Kidney glomerular epithelial cell (primary cell): Measurements from ENCODE around the gene CCBE1.
"Not testable (repeated sequence)": the region's sequence is repeated elsewhere in the genome, so short reads cannot be mapped to it uniquely, and the experiment has no call there.

ENCODE experiments used
- DNase-seq: peaks from one replicate; lab custom pipeline; 2025; lab: John Stamatoyannopoulos, UW

The CCBE1 gene

DNA sequence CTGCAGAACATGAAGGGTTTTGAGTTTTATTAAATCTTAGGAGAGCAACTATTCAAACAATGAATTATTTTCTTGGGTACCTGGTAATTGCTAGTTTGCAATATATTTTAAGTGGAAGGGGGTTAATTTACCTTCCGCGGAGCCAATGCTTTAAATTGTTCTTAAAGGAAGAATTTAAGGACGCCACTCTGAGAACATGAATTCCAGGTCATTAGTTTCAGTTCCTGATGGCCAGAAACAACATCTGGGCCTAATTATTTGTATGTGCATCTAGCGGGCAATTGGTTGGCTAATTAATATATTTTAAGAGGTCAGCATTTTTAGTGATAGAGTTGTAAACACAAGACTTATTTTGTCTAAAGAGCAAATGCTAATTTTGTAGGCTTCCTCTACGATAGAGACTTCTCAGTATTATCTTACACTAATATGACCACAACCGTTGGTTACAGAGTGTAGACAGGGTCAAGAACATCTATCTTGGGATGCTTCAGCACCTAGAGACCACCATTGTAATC lies 40.8 kb downstream of the CCBE1 start:
- no peak for DNase-seq

- no peak for DNase-seq
Measured at GRCh38 chr18:59655676-59656075, 41.5 kb downstream of the CCBE1 start.

- no peak for DNase-seq
Measured at GRCh38 chr18:59651071-59651470, 46.2 kb downstream of the CCBE1 start.

DNA sequence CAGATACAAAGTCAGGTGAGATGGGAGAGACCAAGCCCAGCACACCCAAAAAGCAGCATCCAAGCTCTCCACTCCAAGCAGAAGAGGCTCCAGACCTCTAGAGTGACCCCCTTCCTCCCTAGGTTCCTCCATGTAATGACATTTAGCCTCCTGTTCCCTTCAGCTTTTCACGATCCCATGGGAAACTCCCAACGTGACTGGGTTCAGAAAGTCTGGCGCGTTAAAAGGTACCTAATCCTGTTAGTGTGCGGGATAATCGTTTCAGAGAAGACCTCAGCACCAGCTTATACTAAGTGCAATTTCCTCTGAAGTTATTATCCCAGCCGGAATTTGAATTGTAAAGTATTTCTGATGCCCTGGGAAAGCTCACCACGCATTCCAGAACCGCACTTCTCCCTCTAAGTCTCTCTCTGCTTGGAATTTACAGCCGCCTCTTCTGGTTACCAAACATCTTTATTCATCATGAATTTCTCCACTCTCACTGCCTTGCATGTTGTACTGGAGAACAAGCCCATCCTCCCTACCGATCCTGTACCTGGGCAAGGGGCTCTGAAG lies 46.9 kb downstream of the CCBE1 start:
- no peak for DNase-seq

DNA sequence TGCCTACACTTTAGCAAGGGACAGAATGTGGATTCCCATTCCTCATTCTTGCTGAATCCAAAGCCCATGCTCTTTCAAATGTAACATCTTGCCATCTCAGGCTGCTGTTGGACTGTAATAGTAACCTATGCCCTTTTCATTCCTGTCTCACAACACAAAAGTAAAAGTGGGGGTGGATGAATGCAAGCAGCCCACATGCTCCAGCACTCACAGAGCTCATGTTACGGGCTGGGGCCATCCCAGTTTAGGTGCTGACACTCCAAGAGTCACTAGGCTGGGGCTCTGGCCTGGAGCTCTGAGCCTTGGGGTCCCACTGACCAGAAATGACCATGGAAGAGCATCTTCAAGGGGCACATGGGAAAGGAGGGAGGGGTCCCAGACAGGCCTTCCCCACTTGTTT lies 47.6 kb downstream of the CCBE1 start:
- no peak for DNase-seq

GRCh38 chr18:59648469-59648868 lies 48.8 kb downstream of the CCBE1 start:
- not testable (repeated sequence) for DNase-seq

DNA sequence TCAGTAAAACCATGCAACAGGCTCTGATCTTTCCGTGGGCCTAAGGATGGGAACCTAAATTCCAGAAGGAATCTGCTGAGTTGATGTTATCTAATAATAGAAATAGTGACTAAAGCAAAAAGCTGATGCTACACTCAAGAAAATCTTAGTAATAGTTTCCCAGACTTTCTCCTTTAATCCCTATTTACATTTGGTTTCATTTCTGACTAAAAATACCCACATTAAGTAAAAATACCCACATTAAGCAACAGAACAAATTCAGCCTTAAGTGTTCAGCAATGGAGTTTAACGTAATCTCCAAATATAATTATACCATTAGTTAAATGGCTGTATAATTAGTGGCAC lies 50.3 kb downstream of the CCBE1 start:
- no peak for DNase-seq

DNA sequence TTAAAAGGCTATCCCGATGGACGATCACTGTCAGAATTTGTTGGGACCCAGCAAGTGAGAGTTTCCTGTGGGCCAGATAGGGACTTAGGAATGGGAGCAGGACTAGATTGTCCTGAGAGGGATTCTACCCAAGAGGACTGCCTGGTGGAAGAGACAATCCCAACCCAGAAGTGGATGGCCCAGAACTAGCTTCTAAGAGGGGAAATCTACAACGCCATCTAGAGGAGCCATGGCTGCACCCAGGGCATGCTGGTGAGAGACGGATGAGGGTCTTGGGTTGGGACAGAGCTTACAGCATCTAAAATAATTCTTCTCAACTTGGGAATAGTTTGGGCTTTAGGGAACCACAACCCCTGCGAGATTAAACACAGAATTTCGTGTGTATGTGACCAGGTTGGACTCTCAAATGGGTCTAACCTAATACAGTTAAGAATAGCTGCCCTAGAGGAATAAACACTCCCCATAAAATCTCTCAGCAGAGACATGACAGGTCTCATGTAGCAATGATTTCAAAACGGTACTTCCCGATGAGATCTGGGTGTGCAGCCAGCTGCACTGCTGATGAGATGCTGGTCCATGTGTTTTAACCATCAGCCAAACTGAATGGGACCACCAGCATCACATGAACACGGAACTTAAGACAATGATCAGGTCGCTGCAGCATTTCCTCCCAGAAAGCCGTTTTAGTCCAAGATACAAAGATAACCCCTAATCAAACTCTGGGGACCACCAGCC lies 50.8 kb downstream of the CCBE1 start:
- no peak for DNase-seq

DNA sequence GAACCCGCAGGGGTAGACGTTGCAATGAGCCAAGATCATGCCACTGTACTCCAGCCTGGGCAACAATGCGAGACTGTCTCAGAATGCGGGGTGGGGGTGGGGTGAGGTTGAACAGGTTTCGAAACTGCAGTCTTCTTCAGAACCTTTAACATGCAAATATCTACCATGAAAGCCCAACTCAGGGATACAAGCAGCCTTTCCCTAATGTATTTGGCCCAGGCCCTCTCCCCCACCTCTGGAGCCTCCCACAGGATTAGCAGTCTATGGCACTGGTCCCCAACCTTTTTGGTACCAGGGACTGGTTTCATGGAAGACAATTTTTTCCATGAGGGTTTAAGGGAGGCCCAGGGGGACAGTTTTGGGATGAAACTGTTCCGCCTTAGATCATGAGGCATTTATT lies 53.5 kb downstream of the CCBE1 start:
- DNase-seq: no peak

DNA sequence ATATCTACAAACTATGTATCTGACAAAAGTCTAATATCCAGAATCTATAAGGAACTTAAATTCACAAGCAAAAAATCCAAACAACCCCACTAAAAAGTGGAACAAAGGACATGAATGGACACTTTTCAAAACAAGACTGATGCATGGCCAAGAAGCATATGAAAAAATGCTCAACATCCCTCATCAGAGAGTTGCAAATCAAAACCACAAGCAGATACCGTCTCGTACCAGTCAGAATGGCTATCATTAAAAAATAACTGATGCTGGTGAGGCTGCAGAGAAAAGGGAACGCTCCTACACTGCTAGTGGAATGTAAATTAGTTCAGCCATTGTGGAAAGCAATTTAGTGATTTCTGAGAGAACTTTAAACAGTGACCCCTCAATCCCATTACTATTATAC lies 56.5 kb downstream of the CCBE1 start:
- DNase-seq: no peak

- DNase-seq: no peak
Measured at GRCh38 chr18:59639821-59640220, 57.4 kb downstream of the CCBE1 start.

DNA sequence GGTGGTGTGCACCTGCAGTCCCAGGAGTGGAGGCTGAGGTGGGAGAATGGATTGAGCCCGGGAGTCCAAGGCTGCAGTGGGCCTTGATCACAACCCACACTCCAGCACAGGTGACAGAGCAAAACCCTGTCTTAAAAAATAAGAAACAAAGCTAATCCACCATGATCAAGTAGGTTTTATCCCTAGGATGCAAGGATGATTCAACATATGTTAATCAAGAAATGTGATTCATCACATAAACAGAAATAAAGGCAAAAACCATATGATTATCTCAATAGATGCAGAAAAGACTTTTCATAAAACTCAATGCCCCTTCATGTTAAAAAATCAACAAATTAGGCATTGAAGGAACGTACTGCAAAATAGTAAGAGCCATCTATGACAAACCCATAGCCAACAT lies 58.1 kb downstream of the CCBE1 start:
- no peak for DNase-seq

DNA sequence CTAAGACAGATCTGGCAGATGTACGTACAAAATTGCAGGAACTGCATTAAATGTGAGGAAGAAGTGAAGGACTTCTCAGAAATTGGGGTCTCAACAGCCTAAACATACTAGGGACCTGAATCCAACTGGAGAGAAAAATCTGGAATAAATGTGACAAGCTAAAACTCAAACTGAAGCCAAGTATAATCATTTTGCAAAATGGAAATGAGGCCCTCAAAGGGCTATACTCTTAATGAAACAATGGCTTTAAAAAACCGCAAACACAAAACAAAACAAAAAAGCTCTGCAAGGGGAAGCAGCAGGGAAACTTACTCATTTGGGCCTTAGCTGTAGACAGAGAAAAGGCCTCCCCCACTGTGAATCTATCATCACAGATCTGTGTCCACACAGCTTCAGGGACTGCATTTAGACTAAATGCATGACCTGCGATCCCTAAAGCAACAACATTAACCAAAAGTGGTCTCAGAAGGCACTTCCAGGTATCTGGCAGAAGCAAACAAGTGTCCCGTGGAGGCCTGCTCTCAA lies 63.2 kb downstream of the CCBE1 start:
- no peak for DNase-seq

- DNase-seq: no peak
Measured at GRCh38 chr18:59633317-59633716, 63.9 kb downstream of the CCBE1 start.

GRCh38 chr18:59631583-59632181 lies 65.5 kb downstream of the CCBE1 start:
- no peak for DNase-seq

GRCh38 chr18:59629894-59630293 lies 67.3 kb downstream of the CCBE1 start:
- no peak for DNase-seq

- no peak for DNase-seq
Measured at GRCh38 chr18:59628995-59629394, 68.2 kb downstream of the CCBE1 start.

DNA sequence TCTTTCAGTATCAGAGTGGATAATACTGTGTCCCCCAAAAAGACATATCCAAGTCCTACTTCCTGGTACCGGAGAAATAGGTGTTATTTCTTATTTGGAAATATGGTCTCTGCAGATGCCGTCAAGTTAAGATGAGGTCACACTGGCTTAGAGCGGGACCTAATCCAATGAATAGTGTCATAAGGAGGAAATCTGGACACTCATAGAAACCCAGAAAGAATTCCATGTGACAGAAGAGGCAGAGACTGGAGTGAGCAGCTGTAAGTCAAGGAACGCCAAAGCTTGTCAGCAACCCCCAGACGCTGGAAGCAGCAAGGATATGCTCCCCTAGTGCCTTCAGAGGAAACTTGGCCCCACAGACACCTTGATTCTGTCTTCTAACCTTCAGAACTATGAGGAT lies 69.8 kb downstream of the CCBE1 start:
- no peak for DNase-seq

GRCh38 chr18:59624369-59624765 lies 72.9 kb downstream of the CCBE1 start:
- DNase-seq: no peak

GRCh38 chr18:59623456-59624368 lies 73.5 kb downstream of the CCBE1 start:
- peak; percentile 72 for DNase-seq

- no peak for DNase-seq
Measured at GRCh38 chr18:59621027-59621426, 76.2 kb downstream of the CCBE1 start.

DNA sequence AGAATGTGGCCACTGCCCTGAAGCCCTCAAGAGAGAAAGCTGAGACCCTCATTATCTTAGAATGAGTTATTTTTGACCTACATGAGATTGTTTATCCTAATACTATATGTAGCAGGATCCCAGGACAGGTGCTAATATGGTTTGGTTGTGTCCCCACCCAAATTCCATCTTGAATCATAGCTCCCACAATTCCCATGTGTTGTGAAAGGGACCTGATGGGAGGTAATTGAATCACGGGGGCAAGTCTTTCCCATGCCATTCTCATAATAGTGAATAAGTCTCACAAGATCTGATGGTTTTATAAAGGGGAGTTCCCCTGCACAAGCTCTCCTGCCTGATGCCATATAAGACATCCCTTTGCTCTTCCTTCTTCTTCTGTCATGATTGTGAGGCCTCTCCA lies 76.8 kb downstream of the CCBE1 start:
- no peak for DNase-seq
